ENCODE data around the gene NTM. TPM values are rescaled to one million over a fixed set of nuclear protein-coding genes. Genes with fewer than 3 reads are reported as not detected.

NTM gene
- total RNA-seq, 2 donors from 2014 or later = not detected

DNA sequence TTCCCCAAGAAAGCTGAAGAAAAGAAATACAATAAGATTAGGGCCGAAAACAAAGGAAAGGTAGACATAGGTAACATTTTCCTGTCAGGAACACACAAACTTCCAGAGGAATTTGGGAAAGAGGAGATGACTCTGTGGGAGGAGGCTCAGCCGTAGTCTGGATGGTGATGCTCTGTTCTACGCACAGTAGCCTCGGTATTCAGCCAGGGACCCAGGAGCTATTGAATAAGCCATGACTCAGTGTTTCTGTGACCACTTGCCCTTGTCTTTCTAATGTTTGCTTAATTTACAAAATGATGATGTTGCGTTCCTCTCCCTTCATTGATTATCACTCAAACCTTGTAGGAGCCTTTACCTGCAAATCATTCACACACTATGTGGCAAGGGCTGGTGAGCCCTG, 745.0 kb downstream of the NTM start:
- no peaks in the 10 kb centered on the region for H3K9me3 ChIP-seq
- TF ChIP-seq, protein P1, sequence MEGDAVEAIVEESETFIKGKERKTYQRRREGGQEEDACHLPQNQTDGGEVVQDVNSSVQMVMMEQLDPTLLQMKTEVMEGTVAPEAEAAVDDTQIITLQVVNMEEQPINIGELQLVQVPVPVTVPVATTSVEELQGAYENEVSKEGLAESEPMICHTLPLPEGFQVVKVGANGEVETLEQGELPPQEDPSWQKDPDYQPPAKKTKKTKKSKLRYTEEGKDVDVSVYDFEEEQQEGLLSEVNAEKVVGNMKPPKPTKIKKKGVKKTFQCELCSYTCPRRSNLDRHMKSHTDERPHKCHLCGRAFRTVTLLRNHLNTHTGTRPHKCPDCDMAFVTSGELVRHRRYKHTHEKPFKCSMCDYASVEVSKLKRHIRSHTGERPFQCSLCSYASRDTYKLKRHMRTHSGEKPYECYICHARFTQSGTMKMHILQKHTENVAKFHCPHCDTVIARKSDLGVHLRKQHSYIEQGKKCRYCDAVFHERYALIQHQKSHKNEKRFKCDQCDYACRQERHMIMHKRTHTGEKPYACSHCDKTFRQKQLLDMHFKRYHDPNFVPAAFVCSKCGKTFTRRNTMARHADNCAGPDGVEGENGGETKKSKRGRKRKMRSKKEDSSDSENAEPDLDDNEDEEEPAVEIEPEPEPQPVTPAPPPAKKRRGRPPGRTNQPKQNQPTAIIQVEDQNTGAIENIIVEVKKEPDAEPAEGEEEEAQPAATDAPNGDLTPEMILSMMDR (IDR thresholded peaks at IDR 0.05) = no peak
- no peaks in the 10 kb centered on the region for H3K4me1 ChIP-seq (ENCODE audit: control insufficient read depth in 1 of 2, low read depth in 2 of 2)
- DNase-seq (ENCODE audit: low spot score) = no peak
- no peak overlapping the region for H3K27ac ChIP-seq
- H3K4me3 ChIP-seq = no peak overlapping the region
- ATAC-seq (ENCODE audit: insufficient number of reproducible peaks, low FRiP score, low read depth) = no peak
- H3K36me3 ChIP-seq = no peaks in the 10 kb centered on the region
- no peaks in the 10 kb centered on the region for H3K27me3 ChIP-seq (replicated peaks; ENCODE audit: insufficient read depth)

DNA sequence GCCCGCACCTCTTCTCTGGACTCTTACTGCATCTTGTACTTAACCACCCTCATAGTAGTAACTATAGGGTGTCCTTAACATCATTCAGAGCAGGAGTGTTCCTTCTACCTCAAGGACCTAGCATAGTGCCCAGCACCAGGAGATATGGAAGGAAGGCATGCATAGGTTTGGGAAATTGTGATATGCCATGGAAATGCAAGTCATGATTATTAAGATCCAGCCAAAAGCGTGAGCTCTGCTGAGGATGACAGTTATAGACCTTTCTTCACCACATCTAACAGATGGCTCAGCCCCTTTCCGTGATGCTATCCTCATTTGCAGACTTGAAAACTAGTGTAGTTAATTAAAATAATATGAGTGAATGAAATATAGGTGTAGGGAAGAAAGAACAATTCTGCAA, 746.1 kb downstream of the NTM start:
- no peaks in the 10 kb centered on the region for H3K27me3 ChIP-seq (replicated peaks; ENCODE audit: insufficient read depth)
- H3K36me3 ChIP-seq = no peaks in the 10 kb centered on the region
- TF ChIP-seq, protein P1 (IDR thresholded peaks at IDR 0.05) = no peak
- DNase-seq (ENCODE audit: low spot score) (no peak), ATAC-seq (ENCODE audit: insufficient number of reproducible peaks, low FRiP score, low read depth) (no peak)
- H3K9me3 ChIP-seq = no peaks in the 10 kb centered on the region
- H3K4me3 ChIP-seq = no peak overlapping the region
- H3K4me1 ChIP-seq (ENCODE audit: control insufficient read depth in 1 of 2, low read depth in 2 of 2) = no peaks in the 10 kb centered on the region
- H3K27ac ChIP-seq = no peak overlapping the region

DNA sequence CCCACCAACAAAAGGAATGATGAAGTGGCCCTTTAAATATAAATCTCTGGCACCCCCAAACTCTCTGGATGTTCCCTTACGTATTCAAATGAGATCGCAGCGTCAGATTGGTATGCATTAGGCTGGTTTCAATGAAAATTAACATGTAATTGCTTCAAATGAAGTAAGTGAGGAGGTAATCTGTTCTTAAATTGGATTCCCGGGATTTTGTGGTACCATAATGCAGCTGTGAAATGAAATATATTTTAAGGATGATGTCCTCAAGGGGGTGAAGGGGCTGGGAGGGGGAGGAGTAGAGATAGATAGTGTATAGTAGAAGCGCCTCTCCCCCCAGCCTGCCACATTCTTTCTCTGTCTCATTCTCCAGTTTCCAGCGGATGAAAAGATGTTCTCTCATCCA, 748.2 kb downstream of the NTM start:
- ATAC-seq (ENCODE audit: insufficient number of reproducible peaks, low FRiP score, low read depth) (no peak), DNase-seq (ENCODE audit: low spot score) (no peak)
- no peaks in the 10 kb centered on the region for H3K9me3 ChIP-seq
- H3K4me3 ChIP-seq = no peak overlapping the region
- H3K4me1 ChIP-seq (ENCODE audit: control insufficient read depth in 1 of 2, low read depth in 2 of 2) = no peaks in the 10 kb centered on the region
- H3K27me3 ChIP-seq (replicated peaks; ENCODE audit: insufficient read depth) = no peaks in the 10 kb centered on the region
- TF ChIP-seq, protein P1 (IDR thresholded peaks at IDR 0.05) = no peak
- no peaks in the 10 kb centered on the region for H3K36me3 ChIP-seq
- no peak overlapping the region for H3K27ac ChIP-seq

DNA sequence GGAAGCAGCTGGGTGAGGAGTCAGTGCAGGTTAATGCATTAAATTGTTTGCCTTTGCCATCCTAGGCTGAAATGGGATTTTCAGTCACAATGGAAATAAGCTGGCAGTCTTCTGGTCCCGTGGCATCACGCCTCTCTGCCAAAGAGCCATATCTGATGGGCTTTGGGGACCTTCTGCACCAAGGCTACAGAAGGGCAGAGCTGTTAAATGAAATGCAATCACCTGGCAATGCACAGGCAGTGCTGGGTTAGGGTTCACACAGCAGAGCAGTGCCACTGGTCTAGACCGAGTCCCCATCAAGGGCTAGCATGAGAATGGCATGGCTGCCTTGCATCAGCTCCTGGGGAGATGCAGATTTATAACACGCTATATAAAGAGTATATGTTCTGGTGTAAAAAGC, 749.2 kb downstream of the NTM start:
- no peaks in the 10 kb centered on the region for H3K27me3 ChIP-seq (replicated peaks; ENCODE audit: insufficient read depth)
- H3K27ac ChIP-seq = no peak overlapping the region
- TF ChIP-seq, protein P1 (IDR thresholded peaks at IDR 0.05) = no peak
- no peaks in the 10 kb centered on the region for H3K9me3 ChIP-seq
- DNase-seq (ENCODE audit: low spot score) = no peak
- H3K36me3 ChIP-seq = no peaks in the 10 kb centered on the region
- no peaks in the 10 kb centered on the region for H3K4me1 ChIP-seq (ENCODE audit: control insufficient read depth in 1 of 2, low read depth in 2 of 2)
- H3K4me3 ChIP-seq = no peak overlapping the region
- ATAC-seq (ENCODE audit: insufficient number of reproducible peaks, low FRiP score, low read depth) = no peak

DNA sequence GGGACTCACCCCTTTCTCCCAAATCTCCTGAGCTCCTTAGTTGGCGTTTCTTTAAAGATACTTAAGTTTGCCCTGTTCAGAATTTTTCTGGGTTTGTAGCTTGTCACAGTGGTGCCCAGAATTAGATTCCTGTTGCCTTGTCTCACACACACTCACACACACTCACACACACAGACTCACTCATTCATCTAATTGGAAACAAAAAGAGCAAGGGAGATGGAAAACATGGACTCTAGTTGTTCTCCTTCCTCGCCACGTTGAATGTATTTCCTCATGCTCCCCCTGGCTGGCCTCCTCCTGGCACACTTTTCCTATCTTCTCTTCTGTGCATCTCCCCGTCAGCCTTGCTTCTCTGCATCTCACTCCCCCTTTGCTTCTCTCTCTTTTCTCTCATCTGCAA, 752.3 kb downstream of the NTM start:
- H3K27me3 ChIP-seq (replicated peaks; ENCODE audit: insufficient read depth) = no peaks in the 10 kb centered on the region
- no peaks in the 10 kb centered on the region for H3K36me3 ChIP-seq
- no peaks in the 10 kb centered on the region for H3K9me3 ChIP-seq
- DNase-seq (ENCODE audit: low spot score) = no peak
- no peak overlapping the region for H3K4me3 ChIP-seq
- H3K27ac ChIP-seq = no peak overlapping the region
- TF ChIP-seq, protein P1 (IDR thresholded peaks at IDR 0.05) = no peak
- no peak for ATAC-seq (ENCODE audit: insufficient number of reproducible peaks, low FRiP score, low read depth)
- peaks cover 0 to 16% of the 10 kb centered on the region in 2 donors for H3K4me1 ChIP-seq (ENCODE audit: control insufficient read depth in 1 of 2, low read depth in 2 of 2)
